Mesenchymal stem cell (in vitro differentiated cells and primary cell): ENCODE data around the gene MAP4K4.

Source experiments
- DNase-seq: peaks from one replicate; pipeline ENCODE4 v3.0.0-alpha.2; 2013
- H2AFZ ChIP-seq: one replicate; pipeline ENCODE4 v1.6.1; 2013; ENCODE audit warnings: low read depth, mild to moderate bottlenecking, control low read depth, inconsistent platforms, low read length, moderate library complexity
- H2AK5ac ChIP-seq: 2 replicates; pipeline ENCODE4 v1.6.1; 2013; ENCODE audit warnings: low read length, moderate library complexity, mild to moderate bottlenecking, inconsistent platforms; ENCODE audit not compliant: severe bottlenecking
- H2BK120ac ChIP-seq: one replicate; pipeline ENCODE4 v1.6.1; 2013; ENCODE audit warnings: low read depth, mild to moderate bottlenecking, inconsistent platforms, low read length, moderate library complexity
- H2BK12ac ChIP-seq, 2 experiments: one replicate each; pipeline ENCODE4 v1.6.1; 2013; ENCODE audit warnings: inconsistent platforms in 2 of 2, low read length in 2 of 2, mild to moderate bottlenecking in 2 of 2, moderate library complexity in 2 of 2, control low read depth in 1 of 2
- H2BK15ac ChIP-seq: one replicate; pipeline ENCODE4 v1.6.1; 2013; ENCODE audit warnings: mild to moderate bottlenecking, low read depth, inconsistent platforms; ENCODE audit not compliant: poor library complexity, severe bottlenecking
- H2BK5ac ChIP-seq: 2 replicates; pipeline ENCODE4 v1.6.1; 2013; ENCODE audit warnings: low read depth, mild to moderate bottlenecking, low read length, control low read depth, inconsistent platforms; ENCODE audit not compliant: poor library complexity, severe bottlenecking
- H3K14ac ChIP-seq, 2 experiments: one replicate each; pipeline ENCODE4 v1.6.1; 2013; ENCODE audit warnings: inconsistent platforms in 2 of 2, low read length in 2 of 2, control low read depth in 1 of 2, mild to moderate bottlenecking in 1 of 2, moderate library complexity in 1 of 2
- H3K18ac ChIP-seq, 2 experiments: one replicate each; pipeline ENCODE4 v1.6.1; 2013; ENCODE audit warnings: inconsistent platforms in 2 of 2, low read length in 2 of 2, control low read depth in 1 of 2, low read depth in 1 of 2, mild to moderate bottlenecking in 1 of 2
- H3K23ac ChIP-seq, 2 experiments: one replicate each; pipeline ENCODE4 v1.6.1; 2013; ENCODE audit warnings: inconsistent platforms in 2 of 2, low read length in 2 of 2, mild to moderate bottlenecking in 2 of 2, moderate library complexity in 2 of 2, control low read depth in 1 of 2
- H3K27ac ChIP-seq: 2 replicates; pipeline ENCODE4 v1.5.1; 2013; ENCODE audit warnings: mild to moderate bottlenecking, moderate library complexity, low read length, control low read depth, inconsistent platforms; ENCODE audit not compliant: poor library complexity, severe bottlenecking
- H3K27me3 ChIP-seq, 2 experiments: 2 replicates each; pipeline versions ENCODE4 v1.6.1 to v1.7.0; 2013; ENCODE audit warnings: low read length in 2 of 2, mild to moderate bottlenecking in 2 of 2, moderate library complexity in 2 of 2, control low read depth in 1 of 2, inconsistent platforms in 1 of 2; ENCODE audit not compliant: control insufficient read depth in 1 of 2, insufficient read depth in 1 of 2
- H3K36me3 ChIP-seq, 2 experiments: 2 replicates each; pipeline versions ENCODE4 v1.6.1 to v1.7.0; 2013; ENCODE audit warnings: low read length in 2 of 2, control low read depth in 1 of 2, inconsistent platforms in 1 of 2, low read depth in 1 of 2, mild to moderate bottlenecking in 1 of 2; ENCODE audit not compliant: insufficient read depth in 2 of 2, control insufficient read depth in 1 of 2
- H3K4ac ChIP-seq, 2 experiments: one replicate each; pipeline ENCODE4 v1.6.1; 2013; ENCODE audit warnings: inconsistent platforms in 2 of 2, low read length in 2 of 2, mild to moderate bottlenecking in 2 of 2, moderate library complexity in 2 of 2, control low read depth in 1 of 2, low read depth in 1 of 2
- H3K4me1 ChIP-seq: 2 replicates; pipeline ENCODE4 v1.6.1; 2013; ENCODE audit warnings: low read depth, low read length, control low read depth; ENCODE audit not compliant: control insufficient read depth, insufficient read depth
- H3K4me2 ChIP-seq: 2 replicates; pipeline ENCODE4 v1.6.1; 2013; ENCODE audit warnings: low read length, mild to moderate bottlenecking, inconsistent platforms; ENCODE audit not compliant: poor library complexity, severe bottlenecking
- H3K4me3 ChIP-seq, 2 experiments: 2 replicates each; pipeline versions ENCODE4 v1.5.1 to v1.7.0; 2013; ENCODE audit warnings: low read length in 2 of 2, mild to moderate bottlenecking in 2 of 2, control low read depth in 1 of 2, low read depth in 1 of 2; ENCODE audit not compliant: insufficient read depth in 1 of 2
- H3K79me1 ChIP-seq: replicated peaks from 2 replicates; pipeline ENCODE4 v1.6.1; 2013; ENCODE audit warnings: mild to moderate bottlenecking, control low read depth, low read length, inconsistent platforms; ENCODE audit not compliant: poor library complexity, severe bottlenecking
- H3K9ac ChIP-seq: 2 replicates; pipeline ENCODE4 v1.7.0; 2013; ENCODE audit warnings: mild to moderate bottlenecking, low read length, moderate library complexity
- H3K9me3 ChIP-seq: 2 replicates; pipeline ENCODE4 v1.7.0; 2013; ENCODE audit warnings: mild to moderate bottlenecking, low read length; ENCODE audit not compliant: control insufficient read depth
- H4K8ac ChIP-seq: one replicate; pipeline ENCODE4 v1.6.1; 2013; ENCODE audit warnings: inconsistent platforms, mild to moderate bottlenecking, low read length, moderate library complexity
- H4K91ac ChIP-seq: one replicate; pipeline ENCODE4 v1.6.1; 2013; ENCODE audit warnings: mild to moderate bottlenecking, low read length, inconsistent platforms
- WGBS: methylation state at CpG from one replicate; pipeline ENCODE4 v1.1.7; 2013; ENCODE audit warnings: mixed read lengths; 5-methylcytosine and 5-hydroxymethylcytosine counted together

The MAP4K4 gene

GRCh38 chr2:101861382-101861781, 163.9 kb downstream of the MAP4K4 start:
- no peak overlapping the region for H3K4me2 ChIP-seq

GRCh38 chr2:101863534-101863933, 166.0 kb downstream of the MAP4K4 start:
- 96% methylated on average over 6 of the region's 7 CpGs for WGBS
- H3K4me1 ChIP-seq: peaks cover 3% of the 10 kb centered on the region
- H4K91ac ChIP-seq: no peak overlapping the region
- H2AK5ac ChIP-seq: no peak overlapping the region
- no peak overlapping the region for H3K4me3 ChIP-seq
- peak overlapping the region in 1 of 2 experiments; percentile 34 for H3K23ac ChIP-seq
- H2BK120ac ChIP-seq: no peak overlapping the region
- H3K18ac ChIP-seq: no peak overlapping the region
- H3K14ac ChIP-seq: no peak overlapping the region
- H3K9me3 ChIP-seq: no peaks in the 10 kb centered on the region
- H3K36me3 ChIP-seq: peaks cover 42 to 99% of the 10 kb centered on the region in 2 experiments
- no peak overlapping the region for H3K4me2 ChIP-seq
- no peak overlapping the region for H2BK15ac ChIP-seq
- no peak overlapping the region for H2BK12ac ChIP-seq
- no peaks in the 10 kb centered on the region for H3K27me3 ChIP-seq
- DNase-seq: no peak
- no peak overlapping the region for H2BK5ac ChIP-seq
- H3K4ac ChIP-seq: no peak overlapping the region
- no peak overlapping the region for H4K8ac ChIP-seq
- peak overlapping the region; percentile 10 for H3K9ac ChIP-seq
- peaks cover 41% of the 10 kb centered on the region for H3K79me1 ChIP-seq
- H2AFZ ChIP-seq: no peak overlapping the region
- H3K27ac ChIP-seq: no peak overlapping the region

More at GRCh38 chr2:101861382-101861781, 163.9 kb downstream of the MAP4K4 start:
- no peak overlapping the region for H2BK120ac ChIP-seq
- H3K4ac ChIP-seq: no peak overlapping the region
- peaks cover 45% of the 10 kb centered on the region for H3K79me1 ChIP-seq
- H4K8ac ChIP-seq: no peak overlapping the region
- no peak overlapping the region for H3K4me3 ChIP-seq
- no peak overlapping the region for H4K91ac ChIP-seq
- no peak overlapping the region for H2BK12ac ChIP-seq
- DNase-seq: no peak
- H2BK15ac ChIP-seq: no peak overlapping the region
- peaks cover 32 to 99% of the 10 kb centered on the region in 2 experiments for H3K36me3 ChIP-seq
- no peak overlapping the region for H2AK5ac ChIP-seq
- no peak overlapping the region for H2BK5ac ChIP-seq
- H3K14ac ChIP-seq: no peak overlapping the region
- H3K9me3 ChIP-seq: no peaks in the 10 kb centered on the region
- no peak overlapping the region for H3K9ac ChIP-seq
- H3K18ac ChIP-seq: no peak overlapping the region
- H3K4me1 ChIP-seq: peaks cover 3% of the 10 kb centered on the region
- H3K27me3 ChIP-seq: no peaks in the 10 kb centered on the region
- H3K23ac ChIP-seq: no peak overlapping the region
- H2AFZ ChIP-seq: no peak overlapping the region
- WGBS: 93% methylated on average over 4 of the region's 4 CpGs
- H3K27ac ChIP-seq: no peak overlapping the region

GRCh38 chr2:101864426-101864825, 166.9 kb downstream of the MAP4K4 start:
- Histone ChIP-seq H3K9me3 (no peaks in the 10 kb centered on the region), H3K4me3 (no peak overlapping the region), H2BK5ac (no peak overlapping the region), H2AK5ac (no peak overlapping the region), H3K9ac (peak overlapping the region; percentile 12), H2BK12ac (no peak overlapping the region), H3K27me3 (no peaks in the 10 kb centered on the region), H3K36me3 (peaks cover 40 to 99% of the 10 kb centered on the region in 2 experiments), H3K4ac (no peak overlapping the region), H3K4me1 (peaks cover 3% of the 10 kb centered on the region), H3K79me1 (peaks cover 36% of the 10 kb centered on the region), H3K18ac (no peak overlapping the region), H4K91ac (no peak overlapping the region), H3K27ac (no peak overlapping the region), H2AFZ (no peak overlapping the region), H2BK120ac (no peak overlapping the region), H4K8ac (no peak overlapping the region), H3K23ac (no peak overlapping the region), H2BK15ac (no peak overlapping the region), H3K4me2 (no peak overlapping the region), H3K14ac (no peak overlapping the region)
- no peak for DNase-seq
- 94% methylated on average over 1 of the region's 1 CpG for WGBS

- no peak for DNase-seq
- Histone ChIP-seq H3K79me1 (peaks cover 26% of the 10 kb centered on the region), H3K27ac (no peak overlapping the region), H2AK5ac (no peak overlapping the region), H4K8ac (no peak overlapping the region), H2BK120ac (no peak overlapping the region), H3K14ac (no peak overlapping the region), H2AFZ (no peak overlapping the region), H3K9ac (peak overlapping the region; percentile 21), H2BK12ac (peak overlapping the region in 1 of 2 experiments; percentile 75), H2BK15ac (no peak overlapping the region), H3K9me3 (no peaks in the 10 kb centered on the region), H3K36me3 (peaks cover 43 to 100% of the 10 kb centered on the region in 2 experiments), H3K27me3 (no peaks in the 10 kb centered on the region), H3K23ac (no peak overlapping the region), H4K91ac (no peak overlapping the region), H3K4me1 (no peaks in the 10 kb centered on the region), H3K4me2 (no peak overlapping the region), H3K4ac (no peak overlapping the region), H2BK5ac (no peak overlapping the region), H3K4me3 (no peak overlapping the region), H3K18ac (no peak overlapping the region)
- WGBS: 98% methylated on average over 4 of the region's 5 CpGs
Observed at GRCh38 chr2:101868525-101868924, 171.0 kb downstream of the MAP4K4 start.
